Vagina (tissue), 2 donors: ENCODE measurements around the gene SLC18B1. TPM values are rescaled to one million over a fixed set of nuclear protein-coding genes. Genes with fewer than 3 reads are reported as not detected.

Source experiments
- DNase-seq, 2 donors: peaks; one replicate each; pipeline ENCODE4 v3.0.0-alpha.2; 2017; ENCODE audit errors: extremely low spot score in 2 of 2
- H3K27ac ChIP-seq: fragments of 200-600 bp; sonication (generic); one replicate; pipeline ENCODE4 v1.5.1; 2019
- H3K27me3 ChIP-seq: fragments of 200-600 bp; sonication (generic); one replicate; pipeline ENCODE4 v1.5.1; 2019
- H3K36me3 ChIP-seq, 2 donors: fragments of 200-600 bp; sonication (generic); one replicate each; pipeline ENCODE4 v1.5.1; 2017 to 2019
- H3K4me1 ChIP-seq: fragments of 200-600 bp; sonication (generic); one replicate; pipeline ENCODE4 v1.5.1; 2019
- H3K4me3 ChIP-seq, 2 donors: fragments of 200-600 bp; sonication (generic); 1 replicate in 1 of 2; 2 replicates in 1 of 2; pipeline ENCODE4 v1.5.1; 2016 to 2019
- H3K9me3 ChIP-seq: fragments of 200-600 bp; sonication (generic); one replicate; pipeline ENCODE4 v1.5.1; 2019
- CTCF ChIP-seq, 3 experiments: fragments of 450-650 bp in 2 of 3; fragments of 200-600 bp in 1 of 3; sonication (generic) in 1 of 3; IDR thresholded peaks; one replicate each; pipeline ENCODE4 v1.5.1; 2017 to 2019; ENCODE audit warnings: antibody characterized with exemption in 3 of 3, mild to moderate bottlenecking in 2 of 3, moderate library complexity in 2 of 3
- POLR2A ChIP-seq, 2 donors: fragments of 450-650 bp; IDR thresholded peaks; one replicate each; pipeline ENCODE4 v1.6.1; 2017; ENCODE audit warnings: antibody characterized with exemption in 2 of 2, mild to moderate bottlenecking in 2 of 2, moderate library complexity in 2 of 2
- POLR2AphosphoS5 ChIP-seq, 2 donors: sonication (generic); formaldehyde crosslinking; IDR thresholded peaks; one replicate each; pipeline ENCODE4 v1.9.0; 2017; ENCODE audit warnings: antibody characterized with exemption in 2 of 2, mild to moderate bottlenecking in 2 of 2, low read depth in 1 of 2; ENCODE audit not compliant: insufficient read depth in 1 of 2
- intact Hi-C: fragments of 100-400 bp; cut with DNase I; formaldehyde crosslinking; loops from one replicate; pipeline ENCODE4 v1.15.1; 2023
- total RNA-seq: library from RNA; depleted of rRNA; stranded (reverse); fragments of >200 nt; gene quantifications from one replicate; pipeline ENCODE4 v1.2.3, GENCODE V29; 2016

SLC18B1 gene
- total RNA-seq, 1 donor from 2014 or later = 6.4 TPM

GRCh38 chr6:132798869-132799538 lies 567 bp upstream of the SLC18B1 start:
- TF ChIP-seq CTCF (IDR thresholded peaks at IDR 0.05) = peak in 2 of 3 experiments; percentile 14 to 44
- TF ChIP-seq POLR2AphosphoS5 (IDR thresholded peaks at IDR 0.05; ENCODE audit: insufficient read depth in 1 of 2, low read depth in 1 of 2) = no peak
- Histone ChIP-seq H3K4me1 (peaks cover 8% of the 10 kb centered on the region), H3K9me3 (no peaks in the 10 kb centered on the region), H3K27me3 (no peaks in the 10 kb centered on the region), H3K36me3 (no peaks in the 10 kb centered on the region), H3K27ac (peak overlapping the region; percentile 76), H3K4me3 (peak overlapping the region in 1 of 2 donors; percentile 80)
- intact Hi-C loops = no loop called here
- DNase-seq = no peak

GRCh38 chr6:132795461-132795860 lies 3.0 kb downstream of the SLC18B1 start:
- intact Hi-C loops = no loop called here
- TF ChIP-seq CTCF (IDR thresholded peaks at IDR 0.05) = no peak
- no peak for TF ChIP-seq POLR2AphosphoS5 (IDR thresholded peaks at IDR 0.05; ENCODE audit: insufficient read depth in 1 of 2, low read depth in 1 of 2)
- no peak for TF ChIP-seq POLR2A (IDR thresholded peaks at IDR 0.05)
- no peak for DNase-seq
- Histone ChIP-seq H3K36me3 (no peaks in the 10 kb centered on the region), H3K27me3 (no peaks in the 10 kb centered on the region), H3K27ac (no peak overlapping the region), H3K4me1 (peaks cover 8% of the 10 kb centered on the region), H3K4me3 (no peak overlapping the region), H3K9me3 (no peaks in the 10 kb centered on the region)

GRCh38 chr6:132792510-132792909 lies 5.9 kb downstream of the SLC18B1 start:
- Histone ChIP-seq H3K27me3 (no peaks in the 10 kb centered on the region), H3K36me3 (no peaks in the 10 kb centered on the region)
- intact Hi-C loops = no loop called here

GRCh38 chr6:132790450-132790849 lies 8.0 kb downstream of the SLC18B1 start:
- intact Hi-C loops = no loop called here
- DNase-seq = no peak
- H3K4me1 ChIP-seq = no peaks in the 10 kb centered on the region
- H3K36me3 ChIP-seq = no peaks in the 10 kb centered on the region
- H3K4me3 ChIP-seq = no peak overlapping the region
- H3K27ac ChIP-seq = no peak overlapping the region
- TF ChIP-seq POLR2A (IDR thresholded peaks at IDR 0.05) = no peak
- no peak for TF ChIP-seq POLR2AphosphoS5 (IDR thresholded peaks at IDR 0.05; ENCODE audit: insufficient read depth in 1 of 2, low read depth in 1 of 2)
- no peak for TF ChIP-seq CTCF (IDR thresholded peaks at IDR 0.05)
- H3K9me3 ChIP-seq = no peaks in the 10 kb centered on the region
- no peaks in the 10 kb centered on the region for H3K27me3 ChIP-seq

More at GRCh38 chr6:132792510-132792909, 5.9 kb downstream of the SLC18B1 start:
- DNase-seq = no peak
- Histone ChIP-seq H3K4me3 (no peak overlapping the region), H3K27ac (no peak overlapping the region), H3K4me1 (peaks cover 5% of the 10 kb centered on the region), H3K9me3 (no peaks in the 10 kb centered on the region)
- no peak for TF ChIP-seq POLR2AphosphoS5 (IDR thresholded peaks at IDR 0.05; ENCODE audit: insufficient read depth in 1 of 2, low read depth in 1 of 2)
- TF ChIP-seq CTCF (IDR thresholded peaks at IDR 0.05) = no peak
- no peak for TF ChIP-seq POLR2A (IDR thresholded peaks at IDR 0.05)

- no peak for TF ChIP-seq POLR2A (IDR thresholded peaks at IDR 0.05)
- no peak for TF ChIP-seq CTCF (IDR thresholded peaks at IDR 0.05)
- no peak for TF ChIP-seq POLR2AphosphoS5 (IDR thresholded peaks at IDR 0.05; ENCODE audit: insufficient read depth in 1 of 2, low read depth in 1 of 2)
- intact Hi-C loops = no loop called here
- Histone ChIP-seq H3K27me3 (no peaks in the 10 kb centered on the region), H3K4me3 (no peak overlapping the region), H3K9me3 (no peaks in the 10 kb centered on the region), H3K4me1 (no peaks in the 10 kb centered on the region), H3K36me3 (peaks cover 0 to 4% of the 10 kb centered on the region in 2 donors), H3K27ac (no peak overlapping the region)
- no peak for DNase-seq
Observed at GRCh38 chr6:132789396-132789776, 9.1 kb downstream of the SLC18B1 start.
